Measurements from ENCODE around the gene SH2D2A. TPM values are rescaled to one million over a fixed set of nuclear protein-coding genes. Genes with fewer than 3 reads are reported as not detected.
"Not testable (repeated sequence)": the region's sequence is repeated elsewhere in the genome, so short reads cannot be mapped to it uniquely, and the experiment has no call there.

The SH2D2A gene
- total RNA-seq, 1 donor from 2014 or later: 6.7 TPM

- no peak for DNase-seq (ENCODE audit: low spot score)
Observed at GRCh38 chr1:156768610-156769295, 47.9 kb downstream of the SH2D2A start.

- DNase-seq (ENCODE audit: low spot score): no peak
Observed at GRCh38 chr1:156767879-156768604, 48.6 kb downstream of the SH2D2A start.

DNA sequence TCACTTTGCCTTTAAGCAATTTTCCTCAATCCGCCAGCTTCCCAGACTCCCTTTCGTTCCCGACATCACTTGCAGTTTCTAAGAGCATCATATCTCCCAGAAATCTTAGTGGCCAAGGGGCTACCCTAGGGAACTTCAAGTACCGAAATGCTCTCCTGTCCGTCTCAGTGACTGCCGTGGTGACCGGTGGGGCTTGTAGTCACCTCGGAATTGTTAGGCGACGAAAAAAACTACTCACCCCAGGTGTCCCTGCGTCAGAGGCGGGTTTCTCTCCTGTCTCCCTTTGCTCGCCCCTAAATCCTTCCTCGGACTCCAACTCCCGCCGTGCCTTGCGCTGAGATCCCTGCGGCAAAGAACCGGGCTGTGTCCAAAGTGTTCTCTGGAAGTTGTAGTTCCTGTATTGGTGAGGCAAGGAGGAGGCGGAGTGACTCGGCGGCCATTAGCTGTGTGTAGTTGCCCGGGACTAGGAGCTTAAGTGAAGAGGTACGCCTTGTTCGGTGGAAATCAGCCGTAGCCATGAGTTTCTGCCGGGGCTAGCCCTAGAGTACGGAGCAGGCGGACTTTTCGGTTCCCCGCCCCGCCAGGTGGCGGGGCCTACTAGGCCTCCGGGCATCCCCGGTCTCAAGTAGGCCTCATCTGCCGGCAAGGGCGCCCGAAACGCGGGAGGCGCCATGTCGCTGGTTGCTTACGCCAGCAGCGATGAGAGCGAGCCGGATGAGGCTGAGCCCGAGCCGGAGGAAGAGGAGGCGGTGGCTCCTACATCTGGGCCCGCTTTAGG lies 49.4 kb downstream of the SH2D2A start, which contains the start of gene PRCC:
PRCC (plus strand) TSS at position 435 of the 778 bp plus-strand sequence; CDS start at position 672, 237 bp downstream.
- DNase-seq (ENCODE audit: low spot score): peak; percentile 98

GRCh38 chr1:156766298-156767100 lies 50.1 kb downstream of the SH2D2A start:
- DNase-seq (ENCODE audit: low spot score): no peak

DNA sequence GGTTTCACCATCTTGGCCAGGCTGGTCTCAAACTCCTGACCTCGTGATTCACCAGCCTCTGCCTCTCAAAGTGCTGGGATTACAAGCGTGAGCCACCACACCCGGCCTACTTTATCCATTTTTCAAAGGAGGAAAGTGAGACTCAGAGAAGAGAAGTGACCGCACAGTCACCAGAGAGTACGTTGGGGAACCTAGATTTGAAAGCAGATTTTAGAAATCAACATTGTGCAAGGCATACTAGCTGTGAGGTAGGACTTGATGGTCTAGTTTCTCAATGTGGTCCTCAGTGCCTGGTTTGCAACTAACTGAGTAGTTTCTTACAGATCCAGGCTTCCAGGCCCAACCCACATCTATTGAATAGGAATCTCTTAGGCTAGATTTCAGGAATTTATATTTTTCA lies 51.0 kb downstream of the SH2D2A start:
- DNase-seq (ENCODE audit: low spot score): no peak

- DNase-seq (ENCODE audit: low spot score): not testable (repeated sequence)
Observed at GRCh38 chr1:156765136-156765535, 51.5 kb downstream of the SH2D2A start.

- no peak for DNase-seq (ENCODE audit: low spot score)
Observed at GRCh38 chr1:156760796-156761104, 55.9 kb downstream of the SH2D2A start.

DNA sequence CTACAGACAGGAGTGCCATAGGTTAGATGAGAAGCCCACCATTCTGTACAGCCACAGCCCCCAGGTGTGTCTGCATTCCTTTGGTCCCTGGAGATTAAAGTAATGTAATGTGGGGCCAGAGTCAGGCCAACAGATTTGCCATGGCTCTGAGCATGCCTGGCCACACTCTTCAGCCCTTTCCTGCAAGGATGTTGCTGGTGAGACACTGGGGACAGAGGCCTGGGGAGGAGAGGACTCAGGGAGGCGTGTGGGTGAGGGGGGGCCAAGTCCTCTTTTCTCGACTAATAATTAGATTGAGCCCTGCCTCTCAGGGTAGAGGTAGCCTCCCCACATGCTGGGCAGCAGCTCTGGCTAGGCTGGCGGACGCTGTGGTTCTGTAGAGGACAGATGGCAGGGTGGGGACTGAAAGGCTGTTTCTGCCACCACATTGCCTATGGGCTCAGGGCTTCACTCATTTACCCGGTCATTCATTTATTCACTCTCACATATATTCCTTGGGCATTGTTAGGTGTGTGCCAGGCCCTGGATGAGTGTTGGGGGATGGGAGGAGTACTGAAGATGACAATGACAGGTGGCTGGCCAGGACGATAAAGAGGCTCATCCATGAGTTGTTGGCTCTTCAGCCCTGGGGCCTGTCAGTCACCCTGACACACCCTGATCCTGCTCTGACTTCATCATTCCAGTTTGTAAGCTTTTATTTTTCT lies 56.4 kb downstream of the SH2D2A start:
- DNase-seq (ENCODE audit: low spot score): no peak

GRCh38 chr1:156757572-156758253 lies 58.9 kb downstream of the SH2D2A start:
- DNase-seq (ENCODE audit: low spot score): not testable (repeated sequence)

DNA sequence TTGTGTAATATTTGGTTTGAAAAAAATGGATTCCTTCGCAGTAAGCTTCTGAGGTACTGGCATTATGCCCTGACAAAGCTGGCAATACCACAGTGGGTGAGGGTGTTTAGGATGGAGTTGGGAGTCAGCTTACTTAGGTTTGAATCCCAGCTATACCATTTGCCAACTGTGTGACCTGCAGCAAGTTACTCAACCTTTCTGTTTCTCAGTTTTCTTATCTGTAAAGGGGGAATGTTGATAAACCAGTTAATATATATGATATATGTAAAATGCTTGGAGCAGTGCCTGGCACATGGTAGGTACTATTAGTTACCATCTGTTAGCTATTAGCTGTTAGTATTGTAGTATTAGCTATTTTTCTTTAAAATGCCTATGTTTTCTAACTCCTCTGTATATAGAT lies 60.3 kb downstream of the SH2D2A start:
- no peak for DNase-seq (ENCODE audit: low spot score)

Other genes with a start within 250 kb of the SH2D2A start
- gene IQGAP3, start 244.3 kb downstream of the SH2D2A start, total RNA-seq: 0.68 TPM
- not detected for gene TTC24, start 237.1 kb downstream of the SH2D2A start, total RNA-seq
- 119 TPM for gene NAXE, start 225.1 kb downstream of the SH2D2A start, total RNA-seq
- gene GPATCH4, start 215.4 kb downstream of the SH2D2A start, total RNA-seq: 42.5 TPM
- 5.6 TPM for gene HAPLN2, start 197.4 kb downstream of the SH2D2A start, total RNA-seq
- gene BCAN, start 174.7 kb downstream of the SH2D2A start, total RNA-seq: 1.1 TPM
- 42.4 TPM for gene NES, start 139.4 kb downstream of the SH2D2A start, total RNA-seq
- 229 TPM for gene CRABP2, start 111.3 kb downstream of the SH2D2A start, total RNA-seq
- gene METTL25B, start 88.4 kb downstream of the SH2D2A start, total RNA-seq: 49.5 TPM
- gene ISG20L2, start 88.1 kb downstream of the SH2D2A start, total RNA-seq: 42.7 TPM
- gene MRPL24, start 75.8 kb downstream of the SH2D2A start, total RNA-seq: 91.6 TPM
- 151 TPM for gene HDGF, start 65.2 kb downstream of the SH2D2A start, total RNA-seq
- 70.9 TPM for gene PRCC, start 49.3 kb downstream of the SH2D2A start, total RNA-seq
- 0.13 TPM for gene INSRR, start 42.3 kb upstream of the SH2D2A start, total RNA-seq
- 1.7 TPM for gene NTRK1, start 44.0 kb upstream of the SH2D2A start, total RNA-seq
- 10.0 TPM for gene PEAR1, start 76.9 kb upstream of the SH2D2A start, total RNA-seq
- gene LRRC71, start 103.8 kb upstream of the SH2D2A start, total RNA-seq: not detected
- gene ARHGEF11, start 228.9 kb upstream of the SH2D2A start, total RNA-seq: 47.4 TPM

Measured in ureter (tissue), 1 donor.